ENCODE results near the gene LHX4. TPM values are rescaled to one million over a fixed set of nuclear protein-coding genes. Genes with fewer than 3 reads are reported as not detected.

Gene LHX4
- total and polyA plus RNA-seq, 9 of the 15 experiments (the other 6 are each of a cell fraction or from before 2014, with no cell fraction given) = 0.01 to 0.11 (median 0.07) TPM; not detected in 5

GRCh38 chr1:180291004-180291403 lies 60.9 kb downstream of the LHX4 start (continued):
- TF ChIP-seq CHAMP1 (IDR thresholded peaks at IDR 0.05) = peak; percentile 58
- peak; percentile 22; the same call in 1 of the 2 replicates for TF ChIP-seq ATF3 (IDR thresholded peaks at IDR 0.05)
- TF ChIP-seq ATF3 (CRISPR knock-in tag; conservative IDR thresholded peaks at IDR 0.05) = no peak
- peak; percentile 86; the same call in 1 of the 2 replicates for TF ChIP-seq MAFK (IDR thresholded peaks at IDR 0.05; ENCODE audit: low read length)
- 0 out of 2 replicates have a peak, but pooled peaks have one; percentile 39 for TF ChIP-seq HDAC2 (IDR thresholded peaks at IDR 0.05)
- TF ChIP-seq ZFPM2 (CRISPR knock-in tag; IDR thresholded peaks at IDR 0.05) = no peak
- no peak for TF ChIP-seq DIDO1 (tag; IDR thresholded peaks at IDR 0.05; ENCODE audit: low read depth)
- peak in 1 of 2 experiments; percentile 37; a peak in 1 of 4 replicates for TF ChIP-seq TRIM24 (IDR thresholded peaks at IDR 0.05)
- 0 out of 2 replicates have a peak, but pooled peaks have one; percentile 15 for TF ChIP-seq FOXM1 (IDR thresholded peaks at IDR 0.05; ENCODE audit: low read depth)
- no peak for TF ChIP-seq FOXM1 (CRISPR knock-in tag; IDR thresholded peaks at IDR 0.05; ENCODE audit: low read depth)
- TF ChIP-seq NBN (IDR thresholded peaks at IDR 0.05; ENCODE audit: low read depth) = peak; percentile 32; the same call in 1 of the 2 replicates
- TF ChIP-seq ZNF124 (CRISPR knock-in tag; IDR thresholded peaks at IDR 0.05) = no peak
- peak; percentile 63; the same call in 1 of the 2 replicates for TF ChIP-seq BCOR (IDR thresholded peaks at IDR 0.05)
- peak; percentile 66 for TF ChIP-seq ARID1B (IDR thresholded peaks at IDR 0.05)
- TF ChIP-seq ZNF592 (IDR thresholded peaks at IDR 0.05) = peak; percentile 78
- peak; percentile 46 for TF ChIP-seq NFIC (IDR thresholded peaks at IDR 0.05)
- TF ChIP-seq MAFF (IDR thresholded peaks at IDR 0.05; ENCODE audit: low read length) = peak; percentile 92
- TF ChIP-seq HDAC1 (IDR thresholded peaks at IDR 0.05) = 0 out of 4 replicates have a peak, but pooled peaks of 1 of the 2 experiments have one; percentile 26
- peak; percentile 64 for TF ChIP-seq PRDM10 (IDR thresholded peaks at IDR 0.05; ENCODE audit: partially characterized antibody)

Data from K562 (cell line).